Mucosa of stomach (tissue), 1 donor: ENCODE results near the gene ANKMY1.

Experiments
- H3K27me3 ChIP-seq: one replicate; pipeline ENCODE4 v1.7.0; 2013; ENCODE audit warnings: mild to moderate bottlenecking, low read length; ENCODE audit not compliant: control insufficient read depth, insufficient read depth
- H3K36me3 ChIP-seq: one replicate; pipeline ENCODE4 v1.7.0; 2013; ENCODE audit warnings: low read length; ENCODE audit not compliant: control insufficient read depth, insufficient read depth
- H3K4me1 ChIP-seq: one replicate; pipeline ENCODE4 v1.7.0; 2013; ENCODE audit warnings: mild to moderate bottlenecking, low read length; ENCODE audit not compliant: control insufficient read depth, insufficient read depth
- H3K4me3 ChIP-seq: one replicate; pipeline ENCODE4 v1.7.0; 2013; ENCODE audit warnings: low read length
- H3K9ac ChIP-seq: one replicate; pipeline ENCODE4 v1.7.0; 2013; ENCODE audit warnings: mild to moderate bottlenecking, low read length, moderate library complexity
- H3K9me3 ChIP-seq: one replicate; pipeline ENCODE4 v1.7.0; 2013; ENCODE audit warnings: mild to moderate bottlenecking, low read length, moderate library complexity; ENCODE audit not compliant: control insufficient read depth
- donor health status: Pancreatic carcinoma.

The ANKMY1 gene

GRCh38 chr2:240560084-240560479 lies 2.3 kb upstream of the ANKMY1 start, which contains the start of gene DUSP28:
DUSP28 (plus strand) TSS chr2:240560357; CDS start chr2:240560685, 328 bp downstream.
- H3K4me1 ChIP-seq = peaks cover 61% of the 10 kb centered on the region
- H3K36me3 ChIP-seq = peaks cover 5% of the 10 kb centered on the region
- H3K4me3 ChIP-seq = peak within 1 kb of the TSS; percentile 83
- no peaks in the 10 kb centered on the region for H3K27me3 ChIP-seq
- peak within 1 kb of the TSS; percentile 92 for H3K9ac ChIP-seq
- no peaks in the 10 kb centered on the region for H3K9me3 ChIP-seq

- Histone ChIP-seq H3K27me3 (no peaks in the 10 kb centered on the region), H3K4me3 (no peak overlapping the region), H3K36me3 (peaks cover 5% of the 10 kb centered on the region), H3K9ac (no peak overlapping the region), H3K9me3 (no peaks in the 10 kb centered on the region), H3K4me1 (peaks cover 53% of the 10 kb centered on the region)
Observed at GRCh38 chr2:240559286-240559685, 1.5 kb upstream of the ANKMY1 start.

GRCh38 chr2:240558236-240558761 lies 511 bp upstream of the ANKMY1 start:
- Histone ChIP-seq H3K9me3 (no peaks in the 10 kb centered on the region), H3K4me3 (no peak overlapping the region), H3K36me3 (peaks cover 5% of the 10 kb centered on the region), H3K4me1 (peaks cover 46% of the 10 kb centered on the region), H3K9ac (no peak overlapping the region), H3K27me3 (no peaks in the 10 kb centered on the region)

GRCh38 chr2:240557101-240557751 lies 562 bp downstream of the ANKMY1 start:
- H3K9ac ChIP-seq = no peak overlapping the region

GRCh38 chr2:240556553-240557100 lies 1.2 kb downstream of the ANKMY1 start:
- H3K9ac ChIP-seq = no peak overlapping the region
- H3K4me1 ChIP-seq = peaks cover 30% of the 10 kb centered on the region
- no peaks in the 10 kb centered on the region for H3K9me3 ChIP-seq
- no peak overlapping the region for H3K4me3 ChIP-seq
- H3K27me3 ChIP-seq = no peaks in the 10 kb centered on the region
- H3K36me3 ChIP-seq = peaks cover 5% of the 10 kb centered on the region

More at GRCh38 chr2:240557101-240557751, 562 bp downstream of the ANKMY1 start:
- peaks cover 5% of the 10 kb centered on the region for H3K36me3 ChIP-seq
- H3K4me3 ChIP-seq = no peak overlapping the region
- no peaks in the 10 kb centered on the region for H3K27me3 ChIP-seq
- H3K4me1 ChIP-seq = peaks cover 36% of the 10 kb centered on the region
- no peaks in the 10 kb centered on the region for H3K9me3 ChIP-seq

- H3K4me3 ChIP-seq = no peak overlapping the region
- peaks cover 26% of the 10 kb centered on the region for H3K4me1 ChIP-seq
- H3K36me3 ChIP-seq = peaks cover 5% of the 10 kb centered on the region
- no peak overlapping the region for H3K9ac ChIP-seq
- no peaks in the 10 kb centered on the region for H3K27me3 ChIP-seq
- no peaks in the 10 kb centered on the region for H3K9me3 ChIP-seq
Observed at GRCh38 chr2:240555541-240556250, 2.1 kb downstream of the ANKMY1 start.

GRCh38 chr2:240554767-240555493 lies 2.9 kb downstream of the ANKMY1 start:
- Histone ChIP-seq H3K36me3 (peaks cover 5% of the 10 kb centered on the region), H3K4me1 (peaks cover 26% of the 10 kb centered on the region), H3K27me3 (no peaks in the 10 kb centered on the region), H3K9me3 (no peaks in the 10 kb centered on the region), H3K9ac (no peak overlapping the region), H3K4me3 (no peak overlapping the region)

- H3K36me3 ChIP-seq = peaks cover 5% of the 10 kb centered on the region
- no peaks in the 10 kb centered on the region for H3K9me3 ChIP-seq
- no peak overlapping the region for H3K9ac ChIP-seq
- H3K27me3 ChIP-seq = no peaks in the 10 kb centered on the region
- H3K4me3 ChIP-seq = no peak overlapping the region
- peaks cover 18% of the 10 kb centered on the region for H3K4me1 ChIP-seq
Observed at GRCh38 chr2:240553956-240554480, 3.8 kb downstream of the ANKMY1 start.

GRCh38 chr2:240551811-240552210 lies 6.0 kb downstream of the ANKMY1 start:
- no peaks in the 10 kb centered on the region for H3K27me3 ChIP-seq
- no peak overlapping the region for H3K4me3 ChIP-seq
- no peaks in the 10 kb centered on the region for H3K9me3 ChIP-seq
- H3K36me3 ChIP-seq = peaks cover 5% of the 10 kb centered on the region
- H3K4me1 ChIP-seq = peaks cover 4% of the 10 kb centered on the region
- H3K9ac ChIP-seq = no peak overlapping the region

- Histone ChIP-seq H3K36me3 (peaks cover 5% of the 10 kb centered on the region), H3K4me3 (no peak overlapping the region), H3K4me1 (no peaks in the 10 kb centered on the region), H3K27me3 (no peaks in the 10 kb centered on the region), H3K9me3 (no peaks in the 10 kb centered on the region), H3K9ac (no peak overlapping the region)
Observed at GRCh38 chr2:240551288-240551687, 6.5 kb downstream of the ANKMY1 start.

GRCh38 chr2:240539906-240540305 lies 17.9 kb downstream of the ANKMY1 start:
- Histone ChIP-seq H3K36me3 (peaks cover 9% of the 10 kb centered on the region), H3K27me3 (no peaks in the 10 kb centered on the region), H3K4me3 (no peak overlapping the region), H3K9ac (no peak overlapping the region), H3K9me3 (no peaks in the 10 kb centered on the region), H3K4me1 (no peaks in the 10 kb centered on the region)
